H9 (cell line): ENCODE results near the gene DGKB. TPM values are rescaled to one million over a fixed set of nuclear protein-coding genes. Genes with fewer than 3 reads are reported as not detected.

ENCODE experiments used
- DNase-seq: peaks from one replicate; pipeline ENCODE4 v3.0.0-alpha.2; 2017
- H2AFZ ChIP-seq: one replicate; pipeline ENCODE4 v1.6.1; 2013; ENCODE audit warnings: mild to moderate bottlenecking, low read length, control low read depth, moderate library complexity
- H2AK5ac ChIP-seq: 2 replicates; pipeline ENCODE4 v1.6.1; 2013; ENCODE audit warnings: low read length, control low read depth, mixed read lengths; ENCODE audit not compliant: insufficient read length
- H2BK120ac ChIP-seq: one replicate; pipeline ENCODE4 v1.6.1; 2013; ENCODE audit warnings: low read depth, mild to moderate bottlenecking, low read length, control low read depth, inconsistent platforms; ENCODE audit not compliant: poor library complexity, severe bottlenecking
- H2BK12ac ChIP-seq: 2 replicates; pipeline ENCODE4 v1.6.1; 2013; ENCODE audit warnings: low read length, control low read depth, mixed read lengths, low read depth; ENCODE audit not compliant: insufficient read length
- H2BK15ac ChIP-seq: 2 replicates; pipeline ENCODE4 v1.6.1; 2013; ENCODE audit warnings: low read depth, low read length, control low read depth
- H2BK20ac ChIP-seq: one replicate; pipeline ENCODE4 v1.6.1; 2013; ENCODE audit warnings: low read depth, mild to moderate bottlenecking, low read length, control low read depth, inconsistent platforms; ENCODE audit not compliant: poor library complexity, severe bottlenecking
- H2BK5ac ChIP-seq: 2 replicates; pipeline ENCODE4 v1.6.1; 2013; ENCODE audit warnings: low read length, control low read depth, mixed read lengths; ENCODE audit not compliant: insufficient read length
- H3K14ac ChIP-seq: 2 replicates; pipeline ENCODE4 v1.6.1; 2013; ENCODE audit warnings: low read length, control low read depth; ENCODE audit not compliant: insufficient read depth
- H3K18ac ChIP-seq: 2 replicates; pipeline ENCODE4 v1.6.1; 2013; ENCODE audit warnings: low read depth, mild to moderate bottlenecking, mixed read lengths, low read length, control low read depth; ENCODE audit not compliant: insufficient read length
- H3K23ac ChIP-seq: 2 replicates; pipeline ENCODE4 v1.6.1; 2013; ENCODE audit warnings: low read length, control low read depth, mixed read lengths, low read depth; ENCODE audit not compliant: insufficient read length
- H3K23me2 ChIP-seq: 2 replicates; pipeline ENCODE4 v1.6.1; 2013; ENCODE audit warnings: low read depth, mild to moderate bottlenecking, mixed read lengths, low read length, control low read depth; ENCODE audit not compliant: insufficient read length, poor library complexity, severe bottlenecking
- H3K27ac ChIP-seq: 2 replicates; pipeline ENCODE4 v1.5.1; 2013; ENCODE audit warnings: low read length, control low read depth, mixed read lengths, low read depth; ENCODE audit not compliant: insufficient read length
- H3K27me3 ChIP-seq: 2 replicates; pipeline ENCODE4 v1.6.1; 2013; ENCODE audit warnings: low read length, control low read depth, inconsistent platforms; ENCODE audit not compliant: insufficient read depth
- H3K4ac ChIP-seq: 2 replicates; pipeline ENCODE4 v1.6.1; 2013; ENCODE audit warnings: low read depth, mild to moderate bottlenecking, control low read depth, inconsistent platforms, low read length, moderate library complexity
- H3K4me1 ChIP-seq: 2 replicates; pipeline ENCODE4 v1.6.1; 2013; ENCODE audit warnings: low read length, control low read depth, inconsistent platforms; ENCODE audit not compliant: insufficient read depth
- H3K4me2 ChIP-seq: 2 replicates; pipeline ENCODE4 v1.6.1; 2013; ENCODE audit warnings: low read length, control low read depth, mixed read lengths; ENCODE audit not compliant: insufficient read length, insufficient read depth
- H3K56ac ChIP-seq: 2 replicates; pipeline ENCODE4 v1.6.1; 2013; ENCODE audit warnings: low read depth, mild to moderate bottlenecking, mixed read lengths, low read length, control low read depth; ENCODE audit not compliant: insufficient read length
- H3K79me1 ChIP-seq: 2 replicates; pipeline ENCODE4 v1.6.1; 2013; ENCODE audit warnings: low read depth, mild to moderate bottlenecking, moderate library complexity, low read length, control low read depth, inconsistent platforms; ENCODE audit not compliant: insufficient read depth, poor library complexity, severe bottlenecking
- H3K79me2 ChIP-seq: 2 replicates; pipeline ENCODE4 v1.6.1; 2013; ENCODE audit warnings: low read length, control low read depth, inconsistent platforms; ENCODE audit not compliant: insufficient read depth
- H3K9ac ChIP-seq: 2 replicates; pipeline ENCODE4 v1.6.1; 2013; ENCODE audit warnings: low read length, control low read depth, mixed read lengths; ENCODE audit not compliant: insufficient read length; ENCODE audit errors: extremely low read depth
- H3K9me3 ChIP-seq: one replicate; pipeline ENCODE4 v1.6.1; 2013; ENCODE audit warnings: low read depth, low read length, inconsistent platforms; ENCODE audit not compliant: control insufficient read depth
- H3T11ph ChIP-seq: one replicate; pipeline ENCODE4 v1.6.1; 2013; ENCODE audit warnings: mild to moderate bottlenecking, low read length, control low read depth, inconsistent platforms
- H4K20me1 ChIP-seq: one replicate; pipeline ENCODE4 v1.6.1; 2013; ENCODE audit not compliant: control insufficient read depth, insufficient read length, insufficient read depth
- H4K5ac ChIP-seq: 2 replicates; pipeline ENCODE4 v1.6.1; 2013; ENCODE audit warnings: low read depth, mild to moderate bottlenecking, mixed read lengths, low read length, control low read depth; ENCODE audit not compliant: insufficient read length
- H4K8ac ChIP-seq: replicated peaks from 2 replicates; pipeline ENCODE4 v1.6.1; 2013; ENCODE audit warnings: low read length, control low read depth, mixed read lengths, low read depth; ENCODE audit not compliant: insufficient read length
- H4K91ac ChIP-seq: 2 replicates; pipeline ENCODE4 v1.6.1; 2013; ENCODE audit warnings: low read depth, mild to moderate bottlenecking, moderate library complexity, mixed read lengths, low read length, control low read depth; ENCODE audit not compliant: insufficient read length
- H3K27ac Mint-ChIP-seq, 3 experiments: 2 replicates in 2 of 3; 3 replicates in 1 of 3; pipeline ENCODE4 v1.8.0; 2020 to 2021; ENCODE audit warnings: mixed read lengths in 3 of 3, mild to moderate bottlenecking in 1 of 3, moderate library complexity in 1 of 3
- H3K27me3 Mint-ChIP-seq: 2 replicates; pipeline ENCODE4 v1.8.0; 2021; ENCODE audit warnings: low read depth, mild to moderate bottlenecking, moderate library complexity, mixed read lengths
- H3K36me3 Mint-ChIP-seq, 3 experiments: 2 replicates in 2 of 3; 3 replicates in 1 of 3; pipeline ENCODE4 v1.8.0; 2020 to 2021; ENCODE audit warnings: low read depth in 3 of 3, mixed read lengths in 3 of 3; ENCODE audit not compliant: insufficient read depth in 1 of 3
- H3K4me1 Mint-ChIP-seq, 2 experiments: 2 replicates each; pipeline ENCODE4 v1.8.0; 2020; ENCODE audit warnings: mixed read lengths in 2 of 2
- H3K4me3 Mint-ChIP-seq, 2 experiments: 2 replicates in 1 of 2; 3 replicates in 1 of 2; pipeline ENCODE4 v1.8.0; 2020 to 2021; ENCODE audit warnings: mild to moderate bottlenecking in 2 of 2, mixed read lengths in 2 of 2, moderate library complexity in 1 of 2
- H3K9me3 Mint-ChIP-seq, 2 experiments: 2 replicates in 1 of 2; 3 replicates in 1 of 2; pipeline ENCODE4 v1.8.0; 2020; ENCODE audit warnings: mild to moderate bottlenecking in 2 of 2, mixed read lengths in 2 of 2, moderate library complexity in 1 of 2
- CTCF ChIP-seq: fragments of 200-600 bp; sonication (generic); conservative IDR thresholded peaks from 3 replicates; pipeline ENCODE4 v1.8.0; 2021; ENCODE audit warnings: antibody characterized with exemption, mild to moderate bottlenecking
- WGBS: extraction: QIAGEN DNeasy Blood & Tissue Kit; methylation state at CpG from one replicate; pipeline ENCODE4 v1.1.7; 2013; ENCODE audit warnings: missing lambda C conversion rate, low lambda C conversion rate, mixed read lengths; ENCODE audit not compliant: insufficient read length; ENCODE audit errors: extremely low coverage; 5-methylcytosine and 5-hydroxymethylcytosine counted together
- total RNA-seq: library from RNA; stranded (reverse); gene quantifications from 2 replicates; pipeline ENCODE4 v1.2.1, GENCODE V29; 2021

Gene DGKB
- total RNA-seq, 1 experiment from 2014 or later = 0.26 TPM

- H2BK12ac ChIP-seq = no peak overlapping the region
- no peaks in the 10 kb centered on the region for H4K20me1 ChIP-seq
- no peak overlapping the region for H2BK5ac ChIP-seq
- H3K4me1 Mint-ChIP-seq = no peaks in the 10 kb centered on the region
- H3K9me3 ChIP-seq = no peaks in the 10 kb centered on the region
- no peak overlapping the region for H3K27ac ChIP-seq
- no peak overlapping the region for H3K27ac Mint-ChIP-seq
- no peak for DNase-seq
- no peak overlapping the region for H3K14ac ChIP-seq
- no peak overlapping the region for H4K5ac ChIP-seq
- no peak overlapping the region for H3K23ac ChIP-seq
- peaks cover under 1 to 2% (median 2%) of the 10 kb centered on the region in 3 experiments; a peak in 4 of 7 replicates for H3K36me3 Mint-ChIP-seq
- no peak overlapping the region for H4K8ac ChIP-seq
- no peaks in the 10 kb centered on the region for H3K4me1 ChIP-seq
- no peak overlapping the region for H3K9ac ChIP-seq
- no peak overlapping the region for H2BK20ac ChIP-seq
- no peak overlapping the region for H2BK120ac ChIP-seq
- peak overlapping the region; percentile 67 for H3T11ph ChIP-seq
- no peaks in the 10 kb centered on the region for H3K79me2 ChIP-seq
- H3K23me2 ChIP-seq = no peaks in the 10 kb centered on the region
- H3K4ac ChIP-seq = no peak overlapping the region
- H3K4me3 Mint-ChIP-seq = no peak overlapping the region
- H3K4me2 ChIP-seq = no peak overlapping the region
- H3K27me3 Mint-ChIP-seq = no peaks in the 10 kb centered on the region
- no peak overlapping the region for H2AK5ac ChIP-seq
- no peaks in the 10 kb centered on the region for H3K79me1 ChIP-seq
- no peaks in the 10 kb centered on the region for H3K27me3 ChIP-seq
- WGBS = no CpG with 5 or more reads among the region's 2 CpGs
- no peak overlapping the region for H3K56ac ChIP-seq
- H4K91ac ChIP-seq = no peak overlapping the region
- H3K9me3 Mint-ChIP-seq = peaks cover 2 to 9% of the 10 kb centered on the region in 2 experiments
- no peak for TF ChIP-seq CTCF
- no peak overlapping the region for H3K18ac ChIP-seq
- no peak overlapping the region for H2AFZ ChIP-seq
- H2BK15ac ChIP-seq = no peak overlapping the region
These were observed 43.3 kb downstream of the DGKB start for GRCh38 chr7:14859267-14859666.
